IPS-18a (cell line): ENCODE measurements around the gene CDC20B.
"Not testable (repeated sequence)": the region's sequence is repeated elsewhere in the genome, so short reads cannot be mapped to it uniquely, and the experiment has no call there.

Experiments
- H3K27ac ChIP-seq: one replicate; pipeline ENCODE4 v1.5.1; 2013; ENCODE audit warnings: low read length
- H3K27me3 ChIP-seq: one replicate; pipeline ENCODE4 v1.6.1; 2013; ENCODE audit warnings: mild to moderate bottlenecking, low read length; ENCODE audit not compliant: control insufficient read depth, insufficient read depth
- H3K36me3 ChIP-seq: one replicate; pipeline ENCODE4 v1.6.1; 2013; ENCODE audit warnings: low read depth, low read length; ENCODE audit not compliant: control insufficient read depth
- H3K4me1 ChIP-seq: one replicate; pipeline ENCODE4 v1.6.1; 2013; ENCODE audit warnings: low read depth, low read length; ENCODE audit not compliant: control insufficient read depth
- H3K4me3 ChIP-seq: one replicate; pipeline ENCODE4 v1.5.1; 2013; ENCODE audit warnings: low read length
- H3K9ac ChIP-seq: one replicate; pipeline ENCODE4 v1.6.1; 2013; ENCODE audit warnings: mild to moderate bottlenecking, low read length, moderate library complexity
- H3K9me3 ChIP-seq: one replicate; pipeline ENCODE4 v1.6.1; 2013; ENCODE audit warnings: low read depth, low read length; ENCODE audit not compliant: control insufficient read depth

The CDC20B gene

DNA sequence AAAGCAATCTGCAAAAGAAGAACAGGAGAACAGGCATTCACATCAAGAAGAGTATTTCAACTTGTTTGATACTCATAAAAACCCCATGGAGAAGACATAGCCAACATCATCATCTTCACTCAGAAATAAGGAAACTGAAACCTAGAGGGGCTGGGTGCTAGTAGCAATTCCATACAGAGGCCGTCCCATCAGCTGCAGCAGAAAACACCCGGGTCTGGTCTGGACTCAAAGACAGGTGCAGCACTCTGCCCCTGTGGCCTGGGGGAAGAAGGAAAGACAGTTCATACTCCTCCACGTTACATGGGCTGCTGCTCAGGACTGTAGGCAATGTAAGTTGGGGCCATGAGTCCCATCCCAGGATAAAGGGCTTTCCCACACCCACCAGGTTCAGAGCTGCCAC lies 58.9 kb downstream of the CDC20B start:
- Histone ChIP-seq H3K9me3 (no peaks in the 10 kb centered on the region), H3K36me3 (no peaks in the 10 kb centered on the region), H3K27ac (no peak overlapping the region), H3K9ac (no peak overlapping the region), H3K27me3 (no peaks in the 10 kb centered on the region), H3K4me3 (no peak overlapping the region), H3K4me1 (peaks cover 8% of the 10 kb centered on the region)

DNA sequence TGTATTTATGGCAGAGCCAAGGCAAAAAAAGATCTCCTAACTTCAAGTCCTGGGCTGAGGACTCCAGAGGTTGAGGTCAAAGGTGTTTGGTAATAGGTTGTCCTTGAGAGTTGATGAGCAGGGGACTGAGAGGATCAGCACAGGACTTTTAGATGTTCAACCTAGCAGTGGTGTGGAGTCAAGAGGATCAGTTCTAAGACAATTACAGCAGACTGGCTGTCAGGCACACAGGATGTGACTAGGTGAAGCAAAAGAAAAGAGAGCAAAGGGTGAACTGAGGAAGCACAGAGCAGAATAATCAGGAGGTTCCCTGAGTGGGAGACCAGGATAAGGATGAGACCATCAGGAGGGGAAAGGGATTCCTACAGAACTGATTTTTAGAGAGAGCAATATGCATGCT lies 59.6 kb downstream of the CDC20B start:
- H3K4me1 ChIP-seq, result peaks cover 8% of the 10 kb centered on the region
- no peak overlapping the region for H3K27ac ChIP-seq
- H3K36me3 ChIP-seq, result no peaks in the 10 kb centered on the region
- H3K9me3 ChIP-seq, result no peaks in the 10 kb centered on the region
- H3K27me3 ChIP-seq, result no peaks in the 10 kb centered on the region
- no peak overlapping the region for H3K4me3 ChIP-seq
- no peak overlapping the region for H3K9ac ChIP-seq

DNA sequence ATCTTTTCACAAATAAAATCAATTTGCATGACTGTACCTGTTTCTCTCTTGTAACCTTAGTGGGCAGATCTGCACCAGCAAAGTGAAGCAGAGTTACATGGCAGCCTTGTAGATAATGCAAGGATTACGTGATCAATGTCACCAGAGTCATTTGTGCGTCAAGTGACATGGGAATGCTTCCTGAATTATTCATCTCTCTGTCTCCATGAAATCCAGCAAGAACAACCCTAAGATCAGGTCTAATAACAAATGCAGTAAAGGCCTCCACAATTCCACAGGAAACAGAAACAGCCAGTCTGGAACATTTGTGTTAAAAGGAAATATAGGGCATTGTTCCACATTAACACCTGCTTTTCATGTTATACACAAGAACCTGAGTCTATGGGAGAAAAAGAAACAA lies 62.8 kb downstream of the CDC20B start:
- Histone ChIP-seq H3K4me1 (peaks cover 8% of the 10 kb centered on the region), H3K27ac (no peak overlapping the region), H3K4me3 (no peak overlapping the region), H3K27me3 (no peaks in the 10 kb centered on the region), H3K9me3 (no peaks in the 10 kb centered on the region), H3K9ac (no peak overlapping the region), H3K36me3 (no peaks in the 10 kb centered on the region)

DNA sequence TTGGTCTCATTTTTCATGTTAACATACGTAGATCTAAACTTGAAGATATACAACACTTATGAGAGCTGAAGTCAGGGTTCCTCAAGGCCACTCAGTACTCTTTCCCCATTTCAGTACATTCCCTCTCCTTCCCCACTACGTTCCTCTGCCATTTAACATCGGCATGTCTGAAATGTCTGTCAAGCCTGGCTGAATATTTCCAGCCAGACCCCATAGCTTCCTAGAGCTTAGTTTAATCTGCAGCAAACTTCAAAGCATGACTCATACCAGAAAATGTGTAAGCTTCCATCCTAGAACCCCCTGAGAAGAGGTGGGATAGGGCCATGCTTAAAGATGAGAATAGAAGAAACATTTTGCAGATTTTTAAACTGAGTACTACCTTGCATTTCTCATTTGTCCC lies 64.3 kb downstream of the CDC20B start:
- Histone ChIP-seq H3K27me3 (no peaks in the 10 kb centered on the region), H3K36me3 (no peaks in the 10 kb centered on the region), H3K27ac (no peak overlapping the region), H3K9ac (no peak overlapping the region), H3K9me3 (no peaks in the 10 kb centered on the region), H3K4me1 (peaks cover 15% of the 10 kb centered on the region), H3K4me3 (no peak overlapping the region)

DNA sequence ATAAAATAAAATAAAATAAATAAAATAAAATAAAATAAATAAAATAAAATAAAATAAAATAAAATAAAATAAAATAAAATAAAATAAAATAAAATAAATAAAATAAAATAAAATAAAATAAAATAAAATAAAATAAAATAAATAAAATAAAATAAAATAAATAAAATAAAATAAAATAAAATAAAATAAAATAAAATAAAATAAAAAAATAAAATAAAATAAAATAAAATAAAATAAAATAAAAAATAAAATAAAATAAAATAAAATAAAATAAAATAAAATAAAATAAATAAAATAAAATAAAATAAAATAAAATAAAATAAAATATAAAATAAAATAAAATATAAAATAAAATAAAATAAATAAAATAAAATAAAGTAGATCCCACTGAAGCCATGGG lies 67.0 kb downstream of the CDC20B start:
- H3K9ac ChIP-seq, H3K36me3 ChIP-seq, H3K27me3 ChIP-seq, H3K9me3 ChIP-seq, H3K27ac ChIP-seq, H3K4me3 ChIP-seq: not testable (repeated sequence)
- peaks cover 15% of the 10 kb centered on the region for H3K4me1 ChIP-seq

DNA sequence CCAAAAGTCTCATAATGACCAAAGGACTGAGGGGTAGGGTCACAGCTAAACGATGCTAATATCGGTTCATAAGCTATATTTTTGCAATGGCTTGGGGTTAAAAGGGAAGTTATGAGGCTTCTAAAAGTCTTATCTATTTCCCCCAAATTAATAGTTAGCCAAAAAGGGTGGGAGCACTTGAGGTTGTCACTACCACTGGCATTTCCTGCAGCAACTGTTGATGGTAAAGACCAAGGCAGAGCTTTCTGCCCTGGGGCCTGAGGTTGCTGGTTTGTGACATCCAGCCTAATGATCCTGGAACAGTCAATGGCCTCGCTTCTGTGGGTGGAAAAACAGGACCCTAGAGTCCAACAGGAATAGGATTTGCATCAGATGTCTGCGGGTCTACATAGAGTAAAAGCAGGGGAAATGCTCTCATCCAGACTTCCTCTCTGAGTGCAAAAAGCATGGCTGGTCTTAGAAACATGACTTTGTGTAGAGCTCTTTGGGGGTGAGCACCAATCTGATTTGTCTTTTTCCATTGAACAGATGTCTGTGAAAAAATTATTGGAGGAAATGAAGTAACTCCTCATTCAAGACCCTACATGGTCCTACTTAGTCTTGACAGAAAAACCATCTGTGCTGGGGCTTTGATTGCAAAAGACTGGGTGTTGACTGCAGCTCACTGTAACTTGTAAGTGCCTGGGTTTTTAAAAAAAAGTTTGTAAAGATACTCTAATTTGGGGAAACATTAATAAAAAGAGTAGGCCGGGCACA lies 67.9 kb downstream of the CDC20B start:
- Histone ChIP-seq H3K4me3 (no peak overlapping the region), H3K27me3 (no peaks in the 10 kb centered on the region), H3K27ac (no peak overlapping the region), H3K36me3 (no peaks in the 10 kb centered on the region), H3K4me1 (peaks cover 11% of the 10 kb centered on the region), H3K9ac (no peak overlapping the region), H3K9me3 (no peaks in the 10 kb centered on the region)

DNA sequence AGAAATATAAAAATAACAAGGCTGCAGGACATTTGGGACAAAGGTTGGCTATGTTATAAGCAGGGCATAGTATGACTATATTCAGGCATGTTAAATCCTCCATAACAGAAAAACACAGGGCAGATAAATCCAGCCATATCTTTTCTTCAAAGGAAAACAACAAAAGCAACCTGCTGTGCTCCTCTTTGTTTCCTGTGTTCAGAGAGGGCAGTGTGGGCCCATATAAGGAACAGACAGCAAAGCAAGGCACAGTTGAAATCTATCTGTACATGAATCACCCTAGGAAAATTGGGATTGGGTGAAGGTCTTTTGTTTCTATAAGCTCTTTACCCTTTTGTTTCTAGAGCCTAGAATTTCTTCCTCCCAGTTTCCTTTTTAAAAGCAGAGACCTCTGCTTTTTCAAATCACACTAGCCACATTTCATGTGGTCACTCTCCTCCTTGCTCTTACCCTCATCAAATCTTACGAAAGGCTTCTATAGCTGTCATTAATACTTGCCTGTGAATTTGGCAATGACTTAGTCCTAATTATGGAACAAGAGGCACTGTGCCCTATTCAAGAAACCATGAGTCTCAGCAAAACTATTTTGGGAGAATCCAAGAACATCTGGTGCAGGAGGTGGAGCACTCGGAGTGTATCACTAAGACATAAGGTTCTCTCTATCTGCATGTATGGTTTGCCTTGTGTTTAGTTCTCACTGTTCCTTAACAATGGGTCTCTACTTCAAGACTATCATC lies 68.8 kb downstream of the CDC20B start:
- Histone ChIP-seq H3K4me3 (no peak overlapping the region), H3K36me3 (no peaks in the 10 kb centered on the region), H3K9me3 (no peaks in the 10 kb centered on the region), H3K9ac (no peak overlapping the region), H3K4me1 (peaks cover 8% of the 10 kb centered on the region), H3K27ac (no peak overlapping the region), H3K27me3 (no peaks in the 10 kb centered on the region)

DNA sequence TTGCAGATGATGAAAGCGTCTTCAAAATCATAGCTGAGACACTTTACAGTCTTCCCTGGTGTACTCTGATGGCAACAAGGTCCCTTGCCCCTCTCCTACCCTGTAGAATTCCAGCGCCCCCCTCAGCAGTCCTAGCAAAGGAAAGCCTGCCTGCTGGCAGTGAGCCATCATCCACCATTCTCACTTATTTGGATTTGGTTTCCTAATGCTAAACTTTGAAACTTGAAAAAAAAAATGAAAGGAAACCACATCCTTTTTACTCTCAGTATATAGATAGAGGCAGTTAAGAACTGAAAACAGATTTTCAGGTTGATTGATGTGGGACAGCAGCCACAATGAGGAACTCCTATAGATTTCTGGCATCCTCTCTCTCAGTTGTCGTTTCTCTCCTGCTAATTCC lies 70.6 kb downstream of the CDC20B start, which contains the start of gene GZMA:
TSS of gene GZMA (plus strand) at position 299 of the 400 bp plus-strand sequence. CDS start at position 336, 37 bp downstream.
- no peaks in the 10 kb centered on the region for H3K9me3 ChIP-seq
- no peaks in the 10 kb centered on the region for H3K36me3 ChIP-seq
- no peaks in the 10 kb centered on the region for H3K27me3 ChIP-seq
- no peak within 1 kb of the TSS for H3K9ac ChIP-seq
- peaks cover 8% of the 10 kb centered on the region for H3K4me1 ChIP-seq
- H3K4me3 ChIP-seq, result no peak within 1 kb of the TSS
- no peak within 1 kb of the TSS for H3K27ac ChIP-seq

DNA sequence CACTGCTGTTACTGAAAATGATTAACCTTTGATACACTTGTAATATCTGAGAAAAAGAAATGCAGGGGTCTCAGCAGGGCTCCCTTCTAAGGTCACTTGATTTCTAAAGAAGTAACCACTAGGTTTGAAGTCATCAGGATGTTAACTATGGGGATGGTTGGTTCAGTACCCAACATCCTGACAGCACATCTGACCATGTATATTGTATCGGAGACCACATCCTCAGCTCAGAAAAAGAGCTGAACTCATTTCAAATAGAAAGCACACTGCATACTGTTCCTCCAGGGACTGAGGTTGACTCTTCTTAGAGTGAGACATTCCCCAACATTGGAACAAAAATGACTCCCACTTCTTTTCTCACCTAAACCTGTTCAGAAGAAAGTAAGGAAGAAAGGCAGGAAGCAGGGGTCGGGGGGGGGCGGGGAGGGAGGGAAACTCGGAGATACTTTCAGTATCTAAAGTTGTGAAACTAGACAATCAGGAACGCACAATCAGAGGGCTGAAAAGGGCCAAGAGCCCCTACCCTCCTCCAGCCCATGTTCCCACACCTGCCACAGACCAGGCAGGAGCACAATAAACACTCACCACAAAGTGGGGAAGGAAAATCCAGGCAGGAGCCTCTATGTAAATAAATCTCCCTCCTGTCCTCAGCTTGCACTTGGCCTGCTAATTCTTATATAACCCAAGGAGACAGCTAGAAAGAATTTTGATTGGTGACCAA lies 71.3 kb downstream of the CDC20B start:
- Histone ChIP-seq H3K27me3 (no peaks in the 10 kb centered on the region), H3K27ac (no peak overlapping the region), H3K4me3 (no peak overlapping the region), H3K4me1 (peaks cover 8% of the 10 kb centered on the region), H3K9me3 (no peaks in the 10 kb centered on the region), H3K36me3 (no peaks in the 10 kb centered on the region), H3K9ac (no peak overlapping the region)

DNA sequence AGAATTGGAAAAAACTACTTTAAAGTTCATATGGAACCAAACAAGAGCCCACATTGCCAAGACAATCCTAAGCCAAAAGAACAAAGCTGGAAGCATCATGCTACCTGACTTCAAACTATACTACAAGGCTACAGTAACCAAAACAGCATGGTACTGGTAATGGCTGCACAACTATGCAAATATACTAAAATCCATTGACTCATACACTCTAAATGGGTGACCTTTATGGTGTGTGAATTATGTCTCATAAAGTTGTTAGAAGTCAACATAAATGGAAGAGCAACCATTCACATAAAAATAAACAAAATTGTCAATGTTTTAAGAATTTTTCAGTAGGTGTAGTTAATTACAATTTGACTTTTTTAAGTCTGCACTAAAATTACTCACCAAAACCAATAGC lies 71.8 kb downstream of the CDC20B start:
- not testable (repeated sequence) for H3K36me3 ChIP-seq, H3K4me1 ChIP-seq, H3K4me3 ChIP-seq, H3K9me3 ChIP-seq, H3K27me3 ChIP-seq, H3K27ac ChIP-seq, H3K9ac ChIP-seq

DNA sequence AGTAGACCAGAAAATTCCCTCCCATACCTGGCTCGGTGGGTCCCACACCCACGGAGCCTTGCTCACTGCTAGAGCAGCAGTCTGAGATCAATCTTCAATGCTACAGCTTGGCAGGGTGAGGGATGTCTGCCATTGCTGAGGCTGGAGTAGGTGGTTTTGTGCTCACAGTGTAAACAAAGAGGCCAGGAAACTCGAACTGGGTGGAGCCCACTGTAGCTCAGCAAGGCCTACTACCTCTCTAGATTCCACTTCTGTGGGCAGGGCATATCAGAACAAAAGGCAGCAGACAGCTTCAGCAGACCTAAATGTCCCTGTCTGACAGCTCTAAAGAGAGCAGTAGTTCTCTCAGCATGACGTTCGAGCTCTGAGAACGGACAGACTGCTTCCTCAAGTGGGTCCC lies 76.1 kb downstream of the CDC20B start:
- Histone ChIP-seq H3K4me1 (no peaks in the 10 kb centered on the region), H3K9ac (no peak overlapping the region), H3K36me3 (no peaks in the 10 kb centered on the region), H3K27me3 (no peaks in the 10 kb centered on the region), H3K4me3 (no peak overlapping the region), H3K27ac (no peak overlapping the region), H3K9me3 (no peaks in the 10 kb centered on the region)
